Peyer's patch (tissue), 4 donors: ENCODE data around the gene DNAJB9. TPM values are rescaled to one million over a fixed set of nuclear protein-coding genes. Genes with fewer than 3 reads are reported as not detected.

ENCODE experiments used
- DNase-seq, 3 donors: peaks; one replicate each; pipeline ENCODE4 v3.0.0-alpha.2; 2017 to 2019
- H3K27ac ChIP-seq, 4 donors: fragments of 200-600 bp; sonication (generic); one replicate each; pipeline ENCODE4 v1.5.1; 2016 to 2019
- H3K27me3 ChIP-seq, 2 donors: fragments of 200-600 bp; sonication (generic); one replicate each; pipeline ENCODE4 v1.5.1; 2019
- H3K36me3 ChIP-seq, 3 donors: fragments of 200-600 bp; sonication (generic); one replicate each; pipeline ENCODE4 v1.5.1; 2016 to 2019
- H3K4me1 ChIP-seq, 4 donors: fragments of 200-600 bp; sonication (generic); one replicate each; pipeline ENCODE4 v1.5.1; 2016 to 2019
- H3K4me3 ChIP-seq, 4 donors: fragments of 200-600 bp; sonication (generic); 1 replicate in 3 of 4; 2 replicates in 1 of 4; pipeline ENCODE4 v1.5.1; 2016 to 2019; ENCODE audit warnings: mild to moderate bottlenecking in 1 of 4
- H3K9me3 ChIP-seq, 4 donors: fragments of 200-600 bp; sonication (generic); one replicate each; pipeline ENCODE4 v1.5.1; 2016 to 2019; ENCODE audit warnings: mild to moderate bottlenecking in 1 of 4
- CTCF ChIP-seq, 6 experiments: fragments of 450-650 bp in 4 of 6; fragments of 200-600 bp in 2 of 6; sonication (generic) in 1 of 6; IDR thresholded peaks; one replicate each; pipeline ENCODE4 v1.5.1; 2017 to 2019; ENCODE audit warnings: antibody characterized with exemption in 6 of 6, mild to moderate bottlenecking in 3 of 6, moderate library complexity in 1 of 6
- POLR2A ChIP-seq, 2 donors: fragments of 450-650 bp; IDR thresholded peaks; one replicate each; pipeline ENCODE4 v1.5.1; 2017; ENCODE audit warnings: antibody characterized with exemption in 2 of 2, mild to moderate bottlenecking in 2 of 2, moderate library complexity in 2 of 2
- total RNA-seq, 4 donors: library from RNA; depleted of rRNA; stranded (reverse); fragments of >200 nt; gene quantifications; one replicate each; pipeline ENCODE4 v1.1.0, GENCODE V29; 2016

Gene DNAJB9
- total RNA-seq, 4 donors from 2014 or later: 7.4 to 25.9 (median 15.0) TPM

- no peak overlapping the region for H3K4me3 ChIP-seq
- no peaks in the 10 kb centered on the region for H3K9me3 ChIP-seq
- H3K27me3 ChIP-seq: no peaks in the 10 kb centered on the region
- no peak for DNase-seq
- TF ChIP-seq POLR2A (IDR thresholded peaks at IDR 0.05) (no peak), CTCF (IDR thresholded peaks at IDR 0.05) (no peak)
- H3K4me1 ChIP-seq: no peaks in the 10 kb centered on the region
- H3K27ac ChIP-seq: no peak overlapping the region
- H3K36me3 ChIP-seq: no peaks in the 10 kb centered on the region
These were observed 16.2 kb downstream of the DNAJB9 start for GRCh38 chr7:108585843-108586242.

- H3K27ac ChIP-seq: no peak overlapping the region
These were observed 16.6 kb downstream of the DNAJB9 start for GRCh38 chr7:108586274-108586710.

GRCh38 chr7:108589199-108589598 is 19.5 kb downstream of the DNAJB9 start:
- H3K36me3 ChIP-seq: no peaks in the 10 kb centered on the region
- no peak overlapping the region for H3K4me3 ChIP-seq
- H3K27me3 ChIP-seq: no peaks in the 10 kb centered on the region
- no peak overlapping the region for H3K27ac ChIP-seq
- no peaks in the 10 kb centered on the region for H3K4me1 ChIP-seq
- DNase-seq: no peak
- no peak for TF ChIP-seq POLR2A (IDR thresholded peaks at IDR 0.05)
- TF ChIP-seq CTCF (IDR thresholded peaks at IDR 0.05): no peak
- H3K9me3 ChIP-seq: no peaks in the 10 kb centered on the region

More at GRCh38 chr7:108586274-108586710, 16.6 kb downstream of the DNAJB9 start:
- no peaks in the 10 kb centered on the region for H3K27me3 ChIP-seq
- no peaks in the 10 kb centered on the region for H3K9me3 ChIP-seq
- no peak overlapping the region for H3K4me3 ChIP-seq
- TF ChIP-seq CTCF (IDR thresholded peaks at IDR 0.05) (no peak), POLR2A (IDR thresholded peaks at IDR 0.05) (no peak)
- DNase-seq: no peak
- no peaks in the 10 kb centered on the region for H3K36me3 ChIP-seq
- H3K4me1 ChIP-seq: no peaks in the 10 kb centered on the region

- no peak for TF ChIP-seq POLR2A (IDR thresholded peaks at IDR 0.05)
- TF ChIP-seq CTCF (IDR thresholded peaks at IDR 0.05): no peak
- no peak overlapping the region for H3K4me3 ChIP-seq
- no peak overlapping the region for H3K27ac ChIP-seq
- H3K27me3 ChIP-seq: no peaks in the 10 kb centered on the region
- H3K4me1 ChIP-seq: no peaks in the 10 kb centered on the region
- no peak for DNase-seq
- no peaks in the 10 kb centered on the region for H3K36me3 ChIP-seq
- H3K9me3 ChIP-seq: no peaks in the 10 kb centered on the region
These were observed 20.2 kb downstream of the DNAJB9 start for GRCh38 chr7:108589874-108590273.

GRCh38 chr7:108590606-108591005 is 20.9 kb downstream of the DNAJB9 start:
- Histone ChIP-seq H3K9me3 (no peaks in the 10 kb centered on the region), H3K36me3 (no peaks in the 10 kb centered on the region), H3K4me1 (no peaks in the 10 kb centered on the region), H3K27me3 (no peaks in the 10 kb centered on the region), H3K4me3 (no peak overlapping the region), H3K27ac (no peak overlapping the region)
- DNase-seq: no peak
- TF ChIP-seq CTCF (IDR thresholded peaks at IDR 0.05) (no peak), POLR2A (IDR thresholded peaks at IDR 0.05) (no peak)

- no peak overlapping the region for H3K4me3 ChIP-seq
- no peaks in the 10 kb centered on the region for H3K4me1 ChIP-seq
- H3K27me3 ChIP-seq: no peaks in the 10 kb centered on the region
- TF ChIP-seq CTCF (IDR thresholded peaks at IDR 0.05) (no peak), POLR2A (IDR thresholded peaks at IDR 0.05) (no peak)
- no peak overlapping the region for H3K27ac ChIP-seq
- no peaks in the 10 kb centered on the region for H3K9me3 ChIP-seq
- no peak for DNase-seq
- no peaks in the 10 kb centered on the region for H3K36me3 ChIP-seq
These were observed 23.1 kb downstream of the DNAJB9 start for GRCh38 chr7:108592646-108593201.
